Mesothelial cell of epicardium (in vitro differentiated cells): ENCODE data around the gene RASGEF1C. TPM values are rescaled to one million over a fixed set of nuclear protein-coding genes. Genes with fewer than 3 reads are reported as not detected.

Experiments used
- DNase-seq, 2 experiments: peaks; one replicate each; pipeline ENCODE4 v3.0.0; 2021; ENCODE audit warnings: low spot score in 2 of 2; ENCODE audit not compliant: unreplicated experiment in 2 of 2
- H3K27ac Mint-ChIP-seq: 2 replicates; pipeline ENCODE4 v1.8.0; 2021; ENCODE audit warnings: mixed read lengths
- H3K27me3 Mint-ChIP-seq: 2 replicates; pipeline ENCODE4 v1.8.0; 2021; ENCODE audit warnings: low read depth, mixed read lengths
- H3K36me3 Mint-ChIP-seq: 2 replicates; pipeline ENCODE4 v1.8.0; 2021; ENCODE audit warnings: mixed read lengths
- H3K4me1 Mint-ChIP-seq: 2 replicates; pipeline ENCODE4 v1.8.0; 2021; ENCODE audit warnings: mixed read lengths
- H3K4me3 Mint-ChIP-seq: 2 replicates; pipeline ENCODE4 v1.8.0; 2021; ENCODE audit warnings: mild to moderate bottlenecking, moderate library complexity, mixed read lengths
- H3K9me3 Mint-ChIP-seq: 2 replicates; pipeline ENCODE4 v1.8.0; 2021; ENCODE audit warnings: mixed read lengths
- CTCF ChIP-seq: fragments of 200-600 bp; sonication (generic); IDR thresholded peaks from one replicate; pipeline ENCODE4 v1.5.0; 2021; ENCODE audit warnings: antibody characterized with exemption; ENCODE audit not compliant: unreplicated experiment
- total RNA-seq: library from RNA; stranded (reverse); gene quantifications from 3 replicates; pipeline ENCODE4 v1.2.1, GENCODE V29; 2021

Gene RASGEF1C
- total RNA-seq, 1 donor from 2014 or later = 0.42 TPM

DNA sequence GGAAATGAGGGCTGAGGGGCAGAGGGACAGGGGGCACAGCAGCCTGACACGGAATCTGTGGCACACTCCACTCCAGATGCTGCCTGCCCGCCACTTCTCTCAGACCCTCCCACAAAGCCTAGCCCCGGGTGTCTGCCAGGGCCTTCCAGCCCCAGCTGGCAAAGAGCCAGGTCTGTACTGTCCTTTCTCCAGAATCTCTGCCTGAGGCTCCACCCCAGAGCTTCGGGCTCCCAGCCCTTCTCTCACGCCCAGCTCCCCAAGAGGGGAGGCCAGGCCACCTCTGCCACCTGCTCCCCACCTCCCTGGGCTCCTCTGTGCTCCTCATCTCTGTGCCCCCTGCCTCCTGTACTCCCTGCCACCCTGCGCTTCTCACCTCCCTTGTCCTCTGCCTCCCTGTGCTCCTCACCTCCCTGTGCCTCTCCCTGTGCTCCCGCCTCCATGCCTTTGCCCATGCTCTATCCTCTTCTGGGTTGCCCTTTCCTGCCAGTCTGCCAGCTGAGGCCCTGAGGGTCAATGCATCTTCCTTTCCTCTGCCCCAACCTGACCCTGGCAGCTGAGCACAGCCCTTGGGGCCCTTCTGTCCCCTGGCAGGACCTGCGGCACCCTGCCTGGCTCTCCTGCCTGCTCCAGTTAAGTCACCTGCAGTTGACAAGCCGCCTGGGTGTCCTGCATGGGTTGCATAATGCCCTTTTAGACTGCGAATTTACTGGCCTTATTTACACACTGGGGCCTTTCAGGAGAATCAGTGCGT is 36.4 kb downstream of the RASGEF1C start:
- H3K4me3 Mint-ChIP-seq = no peak overlapping the region
- peak overlapping the region; percentile 76 for H3K27ac Mint-ChIP-seq
- H3K9me3 Mint-ChIP-seq = peaks cover under 1% of the 10 kb centered on the region
- H3K36me3 Mint-ChIP-seq = no peaks in the 10 kb centered on the region
- peak; percentile 62 to 72 for DNase-seq
- H3K27me3 Mint-ChIP-seq = no peaks in the 10 kb centered on the region
- peaks cover 38% of the 10 kb centered on the region for H3K4me1 Mint-ChIP-seq
- TF ChIP-seq CTCF = no peak

- peaks cover 39% of the 10 kb centered on the region for H3K4me1 Mint-ChIP-seq
- peaks cover 3% of the 10 kb centered on the region for H3K9me3 Mint-ChIP-seq
- no peak overlapping the region for H3K4me3 Mint-ChIP-seq
- no peaks in the 10 kb centered on the region for H3K27me3 Mint-ChIP-seq
- no peak for DNase-seq
- no peak overlapping the region for H3K27ac Mint-ChIP-seq
- no peak for TF ChIP-seq CTCF
- no peaks in the 10 kb centered on the region for H3K36me3 Mint-ChIP-seq
These were observed 37.4 kb downstream of the RASGEF1C start for GRCh38 chr5:180171568-180172094.

GRCh38 chr5:180170810-180171567 is 38.0 kb downstream of the RASGEF1C start:
- TF ChIP-seq CTCF = no peak
- Mint-ChIP-seq H3K36me3 (no peaks in the 10 kb centered on the region), H3K4me3 (no peak overlapping the region), H3K9me3 (peaks cover 3% of the 10 kb centered on the region), H3K4me1 (peaks cover 39% of the 10 kb centered on the region), H3K27ac (no peak overlapping the region), H3K27me3 (no peaks in the 10 kb centered on the region)
- DNase-seq = no peak

- no peak for TF ChIP-seq CTCF
- Mint-ChIP-seq H3K4me3 (no peak overlapping the region), H3K9me3 (peaks cover 3% of the 10 kb centered on the region), H3K4me1 (peaks cover 39% of the 10 kb centered on the region), H3K27ac (peak overlapping the region; percentile 69), H3K36me3 (no peaks in the 10 kb centered on the region), H3K27me3 (no peaks in the 10 kb centered on the region)
- no peak for DNase-seq
These were observed 38.8 kb downstream of the RASGEF1C start for GRCh38 chr5:180170106-180170809.

DNA sequence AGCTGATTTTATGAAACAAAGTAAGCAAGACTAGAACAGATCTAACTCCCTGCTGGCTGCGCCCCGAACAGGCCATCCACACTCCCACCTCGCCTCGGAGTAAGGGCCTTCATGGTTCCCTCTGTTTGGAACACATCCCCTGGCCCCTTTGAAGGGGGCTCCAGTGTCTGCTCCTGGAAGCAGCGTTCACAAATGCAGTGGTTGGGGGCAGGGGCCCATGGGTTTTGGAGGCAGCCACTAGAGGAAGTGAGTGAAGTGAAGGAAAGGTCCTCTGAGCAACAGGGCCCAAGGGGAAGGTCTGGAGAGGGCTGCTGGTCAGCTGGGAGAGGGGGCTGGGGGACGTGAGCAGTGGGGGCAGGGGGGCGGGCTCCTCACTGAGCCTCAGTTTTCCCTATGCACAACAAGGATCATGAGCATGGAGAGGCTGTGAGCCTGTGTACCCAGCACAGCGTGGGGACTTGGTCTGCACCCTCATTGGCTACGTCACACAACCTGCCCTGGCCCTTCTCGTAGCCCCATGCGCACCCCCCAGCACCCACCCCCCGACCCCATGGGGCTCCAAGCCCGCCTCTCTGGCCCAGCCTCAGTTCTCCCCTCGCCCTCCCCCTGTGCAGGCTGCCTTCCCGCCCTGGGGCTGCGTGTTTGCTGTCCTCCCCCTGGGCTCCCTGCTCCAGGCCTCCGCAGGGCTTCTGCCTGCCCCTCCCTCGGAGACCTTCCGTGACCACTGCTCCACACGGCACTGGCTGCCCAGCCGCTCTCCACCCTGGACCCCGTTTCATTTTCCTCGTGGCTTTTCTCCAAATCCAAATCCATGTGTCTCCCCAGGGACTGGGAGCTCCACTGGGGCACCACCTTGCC is 39.5 kb downstream of the RASGEF1C start:
- Mint-ChIP-seq H3K4me1 (peaks cover 39% of the 10 kb centered on the region), H3K9me3 (peaks cover 8% of the 10 kb centered on the region), H3K4me3 (no peak overlapping the region), H3K27me3 (peaks cover 5% of the 10 kb centered on the region), H3K36me3 (no peaks in the 10 kb centered on the region), H3K27ac (peak overlapping the region; percentile 82)
- DNase-seq = no peak
- no peak for TF ChIP-seq CTCF
